ENCODE data around the gene S1PR1.

The S1PR1 gene

GRCh38 chr1:101275672-101276071 lies 38.9 kb downstream of the S1PR1 start:
- Histone ChIP-seq H3K36me3 (ENCODE audit: control insufficient read depth, insufficient read depth, low read length) (no peaks in the 10 kb centered on the region), H3K79me2 (no peaks in the 10 kb centered on the region)
- TF ChIP-seq CTCF (IDR thresholded peaks at IDR 0.05): no peak

GRCh38 chr1:101276818-101277217 lies 40.0 kb downstream of the S1PR1 start:
- H3K4me2 ChIP-seq (ENCODE audit: low read length): no peak overlapping the region

More at GRCh38 chr1:101275672-101276071, 38.9 kb downstream of the S1PR1 start:
- H3K4me1 ChIP-seq: no peaks in the 10 kb centered on the region
- no peaks in the 10 kb centered on the region for H3K9me3 ChIP-seq (ENCODE audit: control insufficient read depth, low read length)
- H3K27me3 ChIP-seq (ENCODE audit: control insufficient read depth, insufficient read depth, low read length): no peaks in the 10 kb centered on the region
- no peak overlapping the region for H2AFZ ChIP-seq
- H3K9ac ChIP-seq: no peak overlapping the region
- H3K4me2 ChIP-seq (ENCODE audit: low read length): no peak overlapping the region
- no peak overlapping the region for H3K4me3 ChIP-seq (ENCODE audit: low read depth, low read length)
- no peak overlapping the region for H3K27ac ChIP-seq

GRCh38 chr1:101278238-101278637 lies 41.4 kb downstream of the S1PR1 start:
- H3K27me3 ChIP-seq (ENCODE audit: control insufficient read depth, insufficient read depth, low read length): no peaks in the 10 kb centered on the region
- H3K36me3 ChIP-seq (ENCODE audit: control insufficient read depth, insufficient read depth, low read length): no peaks in the 10 kb centered on the region
- no peak overlapping the region for H3K4me3 ChIP-seq (ENCODE audit: low read depth, low read length)
- H3K4me2 ChIP-seq (ENCODE audit: low read length): no peak overlapping the region
- no peaks in the 10 kb centered on the region for H3K9me3 ChIP-seq (ENCODE audit: control insufficient read depth, low read length)
- TF ChIP-seq CTCF (IDR thresholded peaks at IDR 0.05): no peak
- H3K9ac ChIP-seq: no peak overlapping the region
- H3K4me1 ChIP-seq: no peaks in the 10 kb centered on the region
- no peaks in the 10 kb centered on the region for H3K79me2 ChIP-seq
- no peak overlapping the region for H3K27ac ChIP-seq
- no peak overlapping the region for H2AFZ ChIP-seq

More at GRCh38 chr1:101276818-101277217, 40.0 kb downstream of the S1PR1 start:
- H3K9me3 ChIP-seq (ENCODE audit: control insufficient read depth, low read length): no peaks in the 10 kb centered on the region
- no peaks in the 10 kb centered on the region for H3K36me3 ChIP-seq (ENCODE audit: control insufficient read depth, insufficient read depth, low read length)
- H3K79me2 ChIP-seq: no peaks in the 10 kb centered on the region
- H3K27me3 ChIP-seq (ENCODE audit: control insufficient read depth, insufficient read depth, low read length): no peaks in the 10 kb centered on the region
- H3K4me3 ChIP-seq (ENCODE audit: low read depth, low read length): no peak overlapping the region
- no peak for TF ChIP-seq CTCF (IDR thresholded peaks at IDR 0.05)
- no peak overlapping the region for H2AFZ ChIP-seq
- no peak overlapping the region for H3K9ac ChIP-seq
- no peaks in the 10 kb centered on the region for H3K4me1 ChIP-seq
- H3K27ac ChIP-seq: no peak overlapping the region

- H3K79me2 ChIP-seq: no peaks in the 10 kb centered on the region
- no peaks in the 10 kb centered on the region for H3K9me3 ChIP-seq (ENCODE audit: control insufficient read depth, low read length)
- no peaks in the 10 kb centered on the region for H3K4me1 ChIP-seq
- H3K27ac ChIP-seq: no peak overlapping the region
- H3K9ac ChIP-seq: no peak overlapping the region
- H2AFZ ChIP-seq: no peak overlapping the region
- no peaks in the 10 kb centered on the region for H3K36me3 ChIP-seq (ENCODE audit: control insufficient read depth, insufficient read depth, low read length)
- no peak overlapping the region for H3K4me2 ChIP-seq (ENCODE audit: low read length)
- H3K27me3 ChIP-seq (ENCODE audit: control insufficient read depth, insufficient read depth, low read length): no peaks in the 10 kb centered on the region
- TF ChIP-seq CTCF (IDR thresholded peaks at IDR 0.05): no peak
- H3K4me3 ChIP-seq (ENCODE audit: low read depth, low read length): no peak overlapping the region
Observed at GRCh38 chr1:101278845-101279244, 42.0 kb downstream of the S1PR1 start.

- Histone ChIP-seq H3K36me3 (ENCODE audit: control insufficient read depth, insufficient read depth, low read length) (no peaks in the 10 kb centered on the region), H3K27ac (no peak overlapping the region), H3K4me2 (ENCODE audit: low read length) (no peak overlapping the region), H3K9ac (no peak overlapping the region), H3K4me1 (no peaks in the 10 kb centered on the region), H3K4me3 (ENCODE audit: low read depth, low read length) (no peak overlapping the region), H3K9me3 (ENCODE audit: control insufficient read depth, low read length) (no peaks in the 10 kb centered on the region), H3K27me3 (ENCODE audit: control insufficient read depth, insufficient read depth, low read length) (no peaks in the 10 kb centered on the region), H2AFZ (no peak overlapping the region), H3K79me2 (no peaks in the 10 kb centered on the region)
- TF ChIP-seq CTCF (IDR thresholded peaks at IDR 0.05): no peak
Observed at GRCh38 chr1:101280049-101280592, 43.3 kb downstream of the S1PR1 start.

All from parathyroid adenoma (tissue), 2 donors.